Activated CD4-positive, alpha-beta T cell treated with anti-CD3 and anti-CD28 coated beads, Interleukin-2, Interleukin-6, amounts not matched to agents 100 ng/mL and 50 ng/mL, durations not matched to agents 16 hours and 8 hours (primary cell): ENCODE results near the gene GPR39.

Experiments used
- DNase-seq: peaks from one replicate; pipeline ENCODE4 v3.0.0-alpha.2; 2020

GPR39 gene

GRCh38 chr2:132681766-132682165 lies 265.2 kb downstream of the GPR39 start:
- DNase-seq = no peak

DNA sequence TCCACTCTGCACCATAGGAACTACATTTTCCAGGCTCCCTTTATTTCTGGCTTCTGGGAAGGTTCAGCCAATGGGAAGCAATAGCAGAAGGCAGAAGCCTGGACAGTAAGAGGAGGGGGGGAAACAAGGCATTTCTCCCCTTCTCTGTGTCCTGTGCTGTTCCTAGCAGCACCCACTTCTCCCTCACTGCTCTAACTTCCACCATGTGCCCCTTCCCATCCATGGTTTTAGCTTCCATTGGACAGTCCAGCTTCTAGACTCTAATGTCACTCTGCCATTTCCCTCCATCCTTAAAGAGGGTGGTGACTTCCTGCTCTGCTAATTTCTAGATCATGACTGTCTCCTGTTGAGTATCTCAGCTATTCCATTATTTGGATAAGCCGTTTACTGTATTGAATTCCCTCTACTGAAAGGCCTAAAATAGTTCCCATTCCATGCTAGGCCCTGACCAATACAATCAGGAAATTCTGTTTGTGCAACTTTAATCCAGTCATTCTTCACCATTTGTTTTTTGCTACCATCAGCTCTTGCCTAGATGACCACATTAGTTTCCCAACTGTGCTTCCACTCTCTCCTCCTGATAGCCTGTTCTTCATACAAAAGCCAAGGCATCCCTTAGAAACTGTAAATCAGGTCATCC lies 274.2 kb downstream of the GPR39 start:
- DNase-seq = no peak

DNA sequence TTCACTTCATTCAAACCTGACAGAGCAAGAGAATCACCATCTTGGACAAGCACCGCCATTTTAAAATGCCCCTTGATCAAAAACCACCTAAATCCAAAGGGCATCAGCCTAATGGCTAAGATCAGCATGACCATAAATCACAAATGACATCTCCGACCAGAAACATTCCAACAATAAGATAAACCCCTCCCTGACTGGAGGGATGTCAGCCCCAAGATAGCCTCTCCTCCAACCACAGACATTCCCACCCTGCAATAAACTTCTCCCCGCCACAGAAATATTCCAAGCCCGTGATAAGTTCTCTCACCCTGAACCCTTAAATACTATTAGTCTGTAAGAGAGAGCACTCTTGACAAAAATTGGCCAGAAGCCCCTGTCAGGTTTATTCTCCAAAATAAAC lies 275.0 kb downstream of the GPR39 start:
- DNase-seq = no peak

DNA sequence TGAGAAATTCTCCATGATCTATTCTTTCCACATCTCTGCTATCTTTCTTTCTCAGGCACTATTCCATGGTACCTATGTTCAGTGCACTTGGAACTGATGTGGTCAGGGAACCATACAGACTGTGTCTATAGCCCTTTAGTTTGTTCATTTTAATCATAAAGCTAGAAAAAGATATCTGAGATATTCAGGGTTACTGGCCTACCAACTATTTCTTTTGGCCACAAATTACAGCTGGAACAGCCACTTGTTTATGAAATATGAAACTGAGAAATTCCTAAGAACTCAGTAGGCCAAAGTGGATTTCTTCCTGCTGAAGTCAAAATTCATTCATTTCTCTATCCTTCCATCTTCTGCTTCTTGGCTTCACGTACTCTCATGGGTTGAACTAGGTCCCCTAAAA lies 276.2 kb downstream of the GPR39 start:
- DNase-seq = no peak
